COR-L47 (cell line): ENCODE measurements around the gene NLGN1.
A peak's percentile ranks its signal among the peaks of the same experiment; 100 is the strongest.

Source experiments
- DNase-seq: peaks from one replicate; lab custom pipeline; 2025; lab: John Stamatoyannopoulos, UW

NLGN1 gene

DNA sequence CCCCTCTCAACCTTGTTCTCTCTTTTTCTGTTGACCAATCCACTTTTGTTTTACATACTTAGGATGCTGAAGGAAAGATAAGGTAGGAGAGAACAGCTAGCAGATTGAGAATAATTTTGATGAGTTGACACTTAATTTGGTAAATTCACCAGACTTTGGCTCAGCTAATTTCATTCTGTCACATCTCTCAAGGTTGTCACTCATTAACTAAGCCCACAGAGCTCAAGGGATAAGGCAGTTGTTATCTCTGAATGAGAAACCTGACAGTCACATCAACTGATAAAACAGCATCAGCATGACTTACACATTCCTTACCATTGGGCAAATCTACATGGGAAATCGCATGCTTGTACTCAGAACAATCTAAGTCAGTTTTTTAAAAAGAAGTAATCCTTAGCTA is 591.4 kb downstream of the NLGN1 start:
- no peak for DNase-seq

DNA sequence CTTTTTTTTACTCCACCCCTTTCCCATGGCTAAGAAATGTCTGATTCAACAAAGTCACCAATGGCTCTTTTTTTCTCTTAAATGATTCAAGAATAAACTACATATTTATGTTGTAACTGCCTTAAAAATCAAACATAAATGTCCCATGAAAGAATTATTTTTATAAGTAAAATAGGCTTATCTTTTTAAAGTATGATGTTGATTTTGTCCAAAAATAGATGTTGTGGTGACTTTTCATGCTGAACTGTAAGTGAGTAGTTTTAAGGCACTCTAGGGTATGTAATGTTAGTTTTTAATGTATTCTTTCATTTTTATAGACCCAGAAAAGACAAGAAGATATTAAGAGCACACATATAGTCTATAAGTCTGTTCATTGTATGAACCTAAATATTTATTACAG is 594.9 kb downstream of the NLGN1 start:
- DNase-seq: no peak

GRCh38 chr3:173993299-173993698 is 595.8 kb downstream of the NLGN1 start:
- peak; percentile 47 for DNase-seq

- no peak for DNase-seq
These were observed 603.1 kb downstream of the NLGN1 start for GRCh38 chr3:174000675-174001074.

GRCh38 chr3:174002543-174002942 is 605.0 kb downstream of the NLGN1 start:
- peak; percentile 6 for DNase-seq

GRCh38 chr3:174010907-174011306 is 613.4 kb downstream of the NLGN1 start:
- no peak for DNase-seq

GRCh38 chr3:174016186-174016585 is 618.6 kb downstream of the NLGN1 start:
- DNase-seq: no peak

DNA sequence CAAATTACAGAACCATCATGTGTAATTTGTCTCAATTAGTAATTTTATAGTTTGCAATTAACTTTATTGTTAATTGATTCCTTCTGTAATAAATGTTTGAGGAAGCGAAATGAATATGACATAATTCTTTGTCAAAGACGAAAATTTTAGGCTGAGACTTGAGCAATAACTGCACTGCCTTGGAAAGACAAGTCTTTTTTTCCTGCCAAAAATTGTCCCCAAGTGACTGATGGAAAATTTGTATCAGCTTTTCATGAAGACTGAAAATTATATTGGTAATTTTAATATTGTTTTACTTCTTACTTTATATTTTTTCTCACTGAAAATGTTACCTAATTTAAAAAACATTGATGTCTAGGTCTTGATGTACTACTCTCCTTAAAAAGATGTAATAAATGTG is 622.6 kb downstream of the NLGN1 start:
- DNase-seq: no peak

GRCh38 chr3:174023421-174023820 is 625.9 kb downstream of the NLGN1 start:
- no peak for DNase-seq

DNA sequence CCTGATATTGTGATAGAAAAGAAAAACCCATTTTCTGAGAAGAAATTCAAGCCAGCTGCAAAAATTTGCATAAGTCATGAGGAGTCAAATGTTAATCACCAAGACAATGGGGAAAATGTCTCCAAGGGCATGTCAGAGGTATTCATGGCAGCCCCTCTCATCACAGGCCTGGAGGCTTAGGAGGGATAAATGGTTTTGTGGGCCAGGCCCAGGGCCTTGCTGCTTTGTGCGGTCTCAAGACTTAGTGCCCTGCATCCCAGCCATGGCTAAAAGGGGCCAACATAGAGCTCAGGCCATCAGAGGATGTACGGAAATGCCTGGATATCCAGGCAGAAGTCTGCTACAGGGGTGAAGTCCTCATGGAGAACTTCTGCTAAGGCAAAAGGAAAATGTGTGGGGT is 631.1 kb downstream of the NLGN1 start:
- no peak for DNase-seq

- DNase-seq: peak; percentile 89
These were observed 637.9 kb downstream of the NLGN1 start for GRCh38 chr3:174035328-174035886.

DNA sequence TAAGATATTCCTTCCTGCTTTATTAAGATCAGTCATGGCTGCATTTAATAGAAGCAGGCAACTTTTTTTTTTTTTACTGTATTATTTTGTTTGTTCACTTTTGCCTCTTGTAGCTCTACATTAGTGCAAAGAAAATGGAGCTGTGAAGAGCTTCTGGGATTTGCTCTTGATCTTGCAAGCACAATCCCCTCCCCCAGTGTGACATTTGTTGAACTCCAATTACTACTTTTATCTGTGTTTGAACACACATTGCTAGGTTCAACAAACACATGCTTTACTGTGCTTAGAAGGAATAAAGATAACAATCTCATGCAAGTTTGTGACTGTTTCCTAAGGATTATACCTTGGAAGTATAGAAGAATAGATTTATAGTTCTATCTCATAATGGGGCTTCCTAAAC is 648.8 kb downstream of the NLGN1 start:
- no peak for DNase-seq

GRCh38 chr3:174049472-174049871 is 651.9 kb downstream of the NLGN1 start:
- no peak for DNase-seq

GRCh38 chr3:174051191-174051590 is 653.6 kb downstream of the NLGN1 start:
- DNase-seq: no peak

DNA sequence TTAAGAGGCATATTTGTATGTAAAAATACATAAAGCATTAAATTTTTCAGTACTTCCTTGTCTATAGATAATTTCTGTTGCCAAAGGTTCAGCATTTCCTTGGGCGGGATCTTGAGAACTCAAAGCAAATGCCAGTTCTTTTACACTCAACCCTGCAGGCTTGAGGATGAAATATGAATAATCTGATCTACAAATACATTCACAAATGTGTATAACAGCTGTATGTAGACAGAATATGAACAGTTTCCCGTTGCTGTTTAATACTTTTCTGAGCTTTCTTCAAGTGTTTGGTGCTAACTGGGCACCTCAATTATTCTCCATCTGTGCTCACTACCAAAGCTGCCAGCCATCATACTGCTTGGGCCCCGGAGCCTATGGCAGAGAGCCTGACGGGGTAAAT is 661.3 kb downstream of the NLGN1 start:
- no peak for DNase-seq

GRCh38 chr3:174060431-174060830 is 662.9 kb downstream of the NLGN1 start:
- no peak for DNase-seq

- no peak for DNase-seq
These were observed 663.6 kb downstream of the NLGN1 start for GRCh38 chr3:174061162-174061561.

DNA sequence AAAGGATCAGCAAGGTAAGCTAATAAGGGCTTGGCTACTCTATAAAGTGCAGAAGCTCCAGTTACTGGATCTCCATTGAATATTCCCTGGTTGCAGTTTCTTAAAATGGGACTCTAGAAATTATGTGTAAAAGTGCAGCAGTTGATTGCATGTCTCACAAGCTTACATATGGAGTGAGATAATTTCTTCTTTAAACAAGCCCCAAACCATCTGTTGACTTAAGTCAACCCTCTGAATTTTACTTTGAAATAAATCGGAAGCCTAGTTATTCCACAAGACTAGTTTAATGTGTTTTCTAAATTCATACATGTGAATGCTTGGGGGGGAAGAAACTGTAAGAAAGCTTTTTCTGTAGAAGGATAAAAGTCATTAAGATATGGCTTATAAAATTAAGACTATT is 664.2 kb downstream of the NLGN1 start:
- no peak for DNase-seq

- DNase-seq: no peak
These were observed 665.4 kb downstream of the NLGN1 start for GRCh38 chr3:174062923-174063322.

DNA sequence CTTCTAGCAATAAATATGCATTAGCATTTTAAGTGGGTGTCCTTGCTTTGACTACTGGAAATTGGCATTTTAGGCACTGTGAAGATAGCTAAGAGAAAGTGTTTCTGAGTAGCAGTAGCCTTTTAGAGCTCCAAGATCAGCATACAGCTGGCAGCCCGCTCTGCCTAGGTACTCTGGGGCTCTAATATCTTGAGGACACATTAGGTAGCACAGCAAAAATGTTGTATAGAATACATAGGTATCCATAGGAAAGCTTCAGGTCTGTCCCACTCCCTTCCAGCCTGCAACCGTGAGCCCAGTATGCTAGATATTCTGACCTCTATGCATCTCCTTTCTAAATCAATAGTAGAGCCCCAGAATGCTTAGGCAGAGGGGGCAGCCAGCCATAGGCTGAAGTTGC is 670.5 kb downstream of the NLGN1 start:
- no peak for DNase-seq

DNA sequence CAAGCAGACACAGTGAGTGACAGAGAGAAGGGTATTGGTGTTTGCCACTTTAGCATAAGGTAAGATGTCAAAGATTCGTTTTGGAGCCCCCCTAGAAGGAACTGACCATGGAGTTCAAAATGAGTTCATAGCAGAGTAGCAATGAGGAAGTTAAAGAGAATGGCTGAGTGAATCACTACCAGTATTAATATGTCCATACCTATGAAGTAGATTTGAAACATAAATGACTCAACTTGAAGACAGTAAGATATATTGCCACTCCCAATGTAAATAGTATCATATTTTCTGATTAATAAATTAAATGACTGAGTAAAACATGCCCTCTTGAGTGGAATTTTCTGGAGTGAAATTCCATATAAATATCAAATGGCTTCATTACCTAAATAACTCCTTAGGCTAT is 675.1 kb downstream of the NLGN1 start:
- no peak for DNase-seq

DNA sequence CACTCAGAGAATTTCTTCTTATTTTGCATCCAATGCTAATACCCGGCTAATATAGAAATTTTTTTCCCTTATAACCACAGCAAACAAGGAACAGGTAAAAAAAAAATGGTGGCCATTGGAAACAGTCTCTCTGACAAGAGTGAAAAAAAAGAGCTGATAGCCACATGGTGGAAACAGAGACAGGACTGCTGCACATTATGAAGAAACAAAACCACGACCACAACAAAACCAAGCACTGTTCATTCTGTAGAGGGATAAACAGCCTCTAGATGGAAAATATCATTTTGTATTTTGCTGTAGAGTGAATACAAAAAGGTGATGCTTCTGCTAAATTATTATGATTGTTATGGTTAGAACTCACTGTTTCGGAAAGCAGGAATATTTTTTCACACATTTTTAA is 686.2 kb downstream of the NLGN1 start:
- DNase-seq: no peak

- no peak for DNase-seq
These were observed 692.0 kb downstream of the NLGN1 start for GRCh38 chr3:174089592-174089991.

- no peak for DNase-seq
These were observed 697.1 kb downstream of the NLGN1 start for GRCh38 chr3:174094669-174095068.

GRCh38 chr3:174097686-174098085 is 700.1 kb downstream of the NLGN1 start:
- no peak for DNase-seq
